Endodermal cell (in vitro differentiated cells): Measurements from ENCODE around the gene IGLL1. TPM values are rescaled to one million over a fixed set of nuclear protein-coding genes. Genes with fewer than 3 reads are reported as not detected.
A peak's percentile ranks its signal among the peaks of the same experiment; 100 is the strongest.

Experiments
- DNase-seq: peaks from one replicate; pipeline ENCODE4 v3.0.0-alpha.2; 2017
- H3K27ac ChIP-seq: 2 replicates; pipeline ENCODE4 v1.5.1; 2013; ENCODE audit warnings: mild to moderate bottlenecking, low read depth, low read length, moderate library complexity
- H3K27me3 ChIP-seq: 2 replicates; pipeline ENCODE4 v1.6.1; 2013; ENCODE audit warnings: mild to moderate bottlenecking, low read length, moderate library complexity; ENCODE audit not compliant: insufficient read depth, control insufficient read depth, poor library complexity, severe bottlenecking
- H3K36me3 ChIP-seq: 2 replicates; pipeline ENCODE4 v1.7.0; 2013; ENCODE audit warnings: mild to moderate bottlenecking, low read length, moderate library complexity; ENCODE audit not compliant: control insufficient read depth, insufficient read depth
- H3K4me1 ChIP-seq: one replicate; pipeline ENCODE4 v1.7.0; 2013; ENCODE audit warnings: low read length; ENCODE audit not compliant: control insufficient read depth, insufficient read depth
- H3K4me3 ChIP-seq: 2 replicates; pipeline ENCODE4 v1.5.1; 2013; ENCODE audit warnings: mild to moderate bottlenecking, low read length, moderate library complexity
- H3K9ac ChIP-seq: 2 replicates; pipeline ENCODE4 v1.6.1; 2013; ENCODE audit warnings: mild to moderate bottlenecking, low read length, moderate library complexity; ENCODE audit not compliant: poor library complexity, severe bottlenecking; ENCODE audit errors: extremely low read depth
- H3K9me3 ChIP-seq: 2 replicates; pipeline ENCODE4 v1.6.1; 2013; ENCODE audit warnings: mild to moderate bottlenecking, low read length, moderate library complexity; ENCODE audit not compliant: control insufficient read depth
- H3K27ac Mint-ChIP-seq: 2 replicates; pipeline ENCODE4 v1.8.0; 2020; ENCODE audit warnings: mixed read lengths
- H3K27me3 Mint-ChIP-seq: 2 replicates; pipeline ENCODE4 v1.8.0; 2021; ENCODE audit warnings: mild to moderate bottlenecking, mixed read lengths; ENCODE audit not compliant: insufficient read depth
- H3K36me3 Mint-ChIP-seq: 2 replicates; pipeline ENCODE4 v1.8.0; 2020; ENCODE audit warnings: low read depth, mixed read lengths
- H3K4me1 Mint-ChIP-seq: 2 replicates; pipeline ENCODE4 v1.8.0; 2020; ENCODE audit warnings: mixed read lengths
- H3K4me3 Mint-ChIP-seq: 2 replicates; pipeline ENCODE4 v1.8.0; 2020; ENCODE audit warnings: mild to moderate bottlenecking, moderate library complexity, mixed read lengths
- H3K9me3 Mint-ChIP-seq: 2 replicates; pipeline ENCODE4 v1.8.0; 2020; ENCODE audit warnings: mild to moderate bottlenecking, mixed read lengths
- WGBS, 2 experiments: methylation state at CpG; one replicate each; pipeline versions ENCODE4 v1.1.5 to v1.1.7; 2013; ENCODE audit warnings: missing lambda C conversion rate in 2 of 2, mixed read lengths in 1 of 2; ENCODE audit not compliant: insufficient coverage in 1 of 2, insufficient read length in 1 of 2; 5-methylcytosine and 5-hydroxymethylcytosine counted together
- total RNA-seq, 2 donors: library from RNA; stranded (reverse); fragmentation: NEBNext Ultra II Directional in 1 of 2; extraction: Animal tissue kit (Norgen Biotek cat#: 25700) in 1 of 2; gene quantifications; 2 replicates in 1 of 2; 3 replicates in 1 of 2; pipeline ENCODE4 v1.2.1, GENCODE V29; 2021
- TF ChIP-seq, protein P1 (sequence below): fragments of 200-600 bp; sonication (generic); conservative IDR thresholded peaks from 2 replicates; pipeline ENCODE4 v1.5.0; 2021; ENCODE audit warnings: antibody characterized with exemption, mild to moderate bottlenecking

Gene IGLL1
- total RNA-seq, 2 donors from 2014 or later: not detected

DNA sequence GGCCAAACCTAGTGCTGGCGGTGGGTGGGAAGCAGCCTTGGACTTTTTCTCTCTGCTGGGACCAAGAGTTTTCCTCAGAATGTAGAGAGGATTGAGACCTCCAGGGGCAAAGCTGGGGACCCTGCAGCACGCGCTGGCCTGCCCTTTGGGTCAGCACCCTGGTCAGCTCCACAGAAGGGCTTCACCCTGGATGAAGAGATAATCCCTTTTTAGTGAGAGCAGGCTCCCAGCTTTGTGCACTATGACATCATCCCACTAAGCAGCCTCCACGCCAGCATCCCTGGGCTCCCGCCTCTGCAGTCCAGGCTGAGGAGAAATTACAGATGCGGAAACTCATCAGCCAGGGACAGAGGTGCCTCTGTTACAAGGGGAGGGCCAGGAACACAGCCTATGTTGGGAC is 28.5 kb upstream of the IGLL1 start:
- WGBS, 2 experiments: 34% methylated on average over 6 of the region's 6 CpGs; no CpG with 5 or more reads in 1 of the 2 experiments
- no peaks in the 10 kb centered on the region for H3K4me1 Mint-ChIP-seq
- Histone ChIP-seq H3K4me1 (no peaks in the 10 kb centered on the region), H3K27ac (no peak overlapping the region), H3K9me3 (no peaks in the 10 kb centered on the region), H3K36me3 (no peaks in the 10 kb centered on the region), H3K4me3 (no peak overlapping the region), H3K27me3 (no peaks in the 10 kb centered on the region), H3K9ac (no peak overlapping the region)
- TF ChIP-seq, protein P1, sequence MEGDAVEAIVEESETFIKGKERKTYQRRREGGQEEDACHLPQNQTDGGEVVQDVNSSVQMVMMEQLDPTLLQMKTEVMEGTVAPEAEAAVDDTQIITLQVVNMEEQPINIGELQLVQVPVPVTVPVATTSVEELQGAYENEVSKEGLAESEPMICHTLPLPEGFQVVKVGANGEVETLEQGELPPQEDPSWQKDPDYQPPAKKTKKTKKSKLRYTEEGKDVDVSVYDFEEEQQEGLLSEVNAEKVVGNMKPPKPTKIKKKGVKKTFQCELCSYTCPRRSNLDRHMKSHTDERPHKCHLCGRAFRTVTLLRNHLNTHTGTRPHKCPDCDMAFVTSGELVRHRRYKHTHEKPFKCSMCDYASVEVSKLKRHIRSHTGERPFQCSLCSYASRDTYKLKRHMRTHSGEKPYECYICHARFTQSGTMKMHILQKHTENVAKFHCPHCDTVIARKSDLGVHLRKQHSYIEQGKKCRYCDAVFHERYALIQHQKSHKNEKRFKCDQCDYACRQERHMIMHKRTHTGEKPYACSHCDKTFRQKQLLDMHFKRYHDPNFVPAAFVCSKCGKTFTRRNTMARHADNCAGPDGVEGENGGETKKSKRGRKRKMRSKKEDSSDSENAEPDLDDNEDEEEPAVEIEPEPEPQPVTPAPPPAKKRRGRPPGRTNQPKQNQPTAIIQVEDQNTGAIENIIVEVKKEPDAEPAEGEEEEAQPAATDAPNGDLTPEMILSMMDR: peak; percentile 19
- no peak overlapping the region for H3K27ac Mint-ChIP-seq
- no peak overlapping the region for H3K4me3 Mint-ChIP-seq
- no peaks in the 10 kb centered on the region for H3K36me3 Mint-ChIP-seq
- peaks cover 23% of the 10 kb centered on the region for H3K27me3 Mint-ChIP-seq
- peak; percentile 88 for DNase-seq
- H3K9me3 Mint-ChIP-seq: no peaks in the 10 kb centered on the region

DNA sequence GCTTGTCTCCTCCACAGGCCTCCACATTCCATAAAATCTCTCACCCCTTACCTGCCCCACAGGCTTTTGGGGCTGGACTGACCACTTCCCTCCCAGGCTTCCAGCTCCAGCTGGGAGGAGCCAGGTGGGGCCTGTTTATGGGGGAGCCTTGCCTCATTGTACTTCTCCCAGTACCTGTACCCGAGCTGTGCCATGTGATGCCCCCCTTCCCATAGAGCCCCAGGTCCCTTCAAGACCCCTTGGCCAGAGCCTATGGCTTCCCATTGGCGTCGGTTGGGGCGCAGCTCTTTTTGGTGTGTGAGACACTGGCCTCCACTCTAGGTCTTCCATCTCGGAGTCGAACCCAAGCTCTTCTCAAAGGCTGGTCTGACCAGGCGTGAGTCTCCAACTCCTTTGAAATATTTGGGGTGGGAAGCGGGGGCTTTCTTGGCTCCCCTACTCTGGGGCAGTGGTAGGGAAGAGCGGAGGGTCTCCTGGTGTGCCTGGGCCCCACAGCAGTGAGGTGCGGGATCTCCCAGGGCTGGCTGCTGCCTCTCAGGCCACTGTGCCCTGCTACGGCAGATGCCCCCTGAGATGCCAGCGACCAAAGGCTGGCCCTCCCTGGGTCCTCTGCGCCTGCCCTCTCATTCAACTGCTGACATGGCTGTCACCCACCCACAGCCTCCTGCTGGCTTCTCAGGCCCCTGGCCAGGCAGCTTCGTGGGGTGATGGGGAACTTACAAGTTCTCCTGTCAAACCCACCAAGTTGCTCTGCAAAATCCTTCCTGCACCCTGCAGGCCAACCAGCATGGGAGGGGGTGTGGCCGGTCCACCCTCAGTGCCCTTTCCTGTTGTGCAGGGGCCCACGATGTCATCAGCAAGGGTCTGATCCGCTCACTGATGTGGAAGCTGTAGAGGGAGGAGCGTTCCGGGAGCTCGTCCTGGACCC is 26.4 kb upstream of the IGLL1 start:
- H3K36me3 ChIP-seq: no peaks in the 10 kb centered on the region
- no peak for DNase-seq

DNA sequence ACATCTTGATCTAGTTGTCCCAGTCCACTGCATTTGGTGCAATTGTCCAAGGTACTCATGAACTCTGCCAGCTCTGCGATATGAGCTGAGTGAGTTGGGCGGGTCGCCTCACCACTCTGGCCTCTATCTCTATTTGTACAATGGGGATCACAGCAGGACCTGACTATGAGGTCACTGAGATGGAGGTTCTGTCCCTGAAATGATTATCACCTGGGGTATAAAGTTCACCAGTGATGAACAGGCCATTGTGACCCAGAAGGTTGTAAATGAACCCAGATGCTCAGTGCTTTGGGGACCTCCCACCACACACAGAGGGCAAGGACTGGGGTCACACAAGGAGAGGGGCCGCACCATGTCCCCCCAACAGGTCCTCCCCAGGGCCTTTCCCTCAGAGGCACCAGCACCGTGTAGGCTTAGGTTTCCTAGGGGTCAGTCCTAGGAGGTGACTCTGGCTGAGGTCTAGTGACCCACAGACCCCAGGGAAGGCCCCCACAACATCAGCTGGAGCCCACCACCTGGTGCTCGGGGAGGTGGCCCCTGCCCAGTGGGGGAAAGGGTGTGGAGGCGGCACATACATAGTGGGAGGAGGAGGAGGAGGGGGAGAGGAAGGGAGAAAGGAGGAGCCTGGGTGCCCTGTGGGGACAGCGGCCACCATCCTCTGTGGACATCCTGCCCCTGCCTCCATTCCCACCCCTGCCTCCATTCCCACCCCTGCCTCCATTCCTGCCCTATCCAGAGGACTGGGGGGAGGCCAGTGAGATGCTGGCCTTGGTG is 25.0 kb upstream of the IGLL1 start:
- Mint-ChIP-seq H3K27me3 (peaks cover 21% of the 10 kb centered on the region), H3K36me3 (no peaks in the 10 kb centered on the region), H3K4me1 (no peaks in the 10 kb centered on the region), H3K9me3 (no peaks in the 10 kb centered on the region), H3K27ac (no peak overlapping the region), H3K4me3 (no peak overlapping the region)
- Histone ChIP-seq H3K27me3 (no peaks in the 10 kb centered on the region), H3K4me1 (no peaks in the 10 kb centered on the region), H3K9me3 (no peaks in the 10 kb centered on the region), H3K4me3 (no peak overlapping the region), H3K36me3 (no peaks in the 10 kb centered on the region), H3K9ac (no peak overlapping the region), H3K27ac (no peak overlapping the region)
- TF ChIP-seq, protein P1: no peak
- DNase-seq: no peak
- WGBS, 2 experiments: 80 to 100% methylated on average over 1 to 8 of the region's 8 CpGs

More for the DNA sequence above, 26.4 kb upstream of the IGLL1 start:
- Histone ChIP-seq H3K4me1 (no peaks in the 10 kb centered on the region), H3K9me3 (no peaks in the 10 kb centered on the region), H3K27ac (no peak overlapping the region), H3K9ac (no peak overlapping the region), H3K27me3 (no peaks in the 10 kb centered on the region), H3K4me3 (no peak overlapping the region)
- Mint-ChIP-seq H3K27me3 (peaks cover 25% of the 10 kb centered on the region), H3K4me1 (no peaks in the 10 kb centered on the region), H3K9me3 (no peaks in the 10 kb centered on the region), H3K4me3 (no peak overlapping the region), H3K36me3 (no peaks in the 10 kb centered on the region), H3K27ac (no peak overlapping the region)
- TF ChIP-seq, protein P1: no peak
- WGBS, 2 experiments: 84 to 88% methylated on average over 8 to 20 of the region's 20 CpGs
